Skeletal muscle tissue (tissue), 4 donors: ENCODE results near the gene SLC12A7. TPM values are rescaled to one million over a fixed set of nuclear protein-coding genes. Genes with fewer than 3 reads are reported as not detected.

Source experiments
- H3K27ac ChIP-seq: one replicate; pipeline ENCODE4 v1.7.0; 2013; ENCODE audit warnings: mild to moderate bottlenecking, low read depth, low read length, inconsistent platforms
- H3K27me3 ChIP-seq, 3 donors: one replicate each; pipeline ENCODE4 v1.7.0; 2013; ENCODE audit warnings: low read length in 3 of 3; ENCODE audit not compliant: control insufficient read depth in 3 of 3, insufficient read depth in 3 of 3
- H3K36me3 ChIP-seq, 3 donors: one replicate each; pipeline ENCODE4 v1.7.0; 2013; ENCODE audit warnings: low read length in 3 of 3; ENCODE audit not compliant: control insufficient read depth in 3 of 3, insufficient read depth in 3 of 3
- H3K4me1 ChIP-seq, 3 donors: one replicate each; pipeline ENCODE4 v1.7.0; 2013; ENCODE audit warnings: low read length in 3 of 3, mild to moderate bottlenecking in 3 of 3; ENCODE audit not compliant: control insufficient read depth in 3 of 3, insufficient read depth in 3 of 3
- H3K4me3 ChIP-seq, 3 donors: one replicate each; pipeline ENCODE4 v1.7.0; 2013; ENCODE audit warnings: low read length in 3 of 3
- H3K9ac ChIP-seq, 3 donors: one replicate each; pipeline ENCODE4 v1.7.0; 2013; ENCODE audit warnings: low read length in 3 of 3, mild to moderate bottlenecking in 3 of 3, moderate library complexity in 2 of 3, low read depth in 1 of 3
- H3K9me3 ChIP-seq, 3 donors: one replicate each; pipeline ENCODE4 v1.7.0; 2013; ENCODE audit warnings: low read length in 3 of 3; ENCODE audit not compliant: control insufficient read depth in 3 of 3
- total RNA-seq: library from RNA; depleted of rRNA; stranded (reverse); fragments of >200 nt; gene quantifications from one replicate; pipeline ENCODE4 v1.2.3, GENCODE V29; 2014
- donor health status: Osteomylitis.

Gene SLC12A7
- total RNA-seq, 1 donor from 2014 or later = 5.7 TPM

DNA sequence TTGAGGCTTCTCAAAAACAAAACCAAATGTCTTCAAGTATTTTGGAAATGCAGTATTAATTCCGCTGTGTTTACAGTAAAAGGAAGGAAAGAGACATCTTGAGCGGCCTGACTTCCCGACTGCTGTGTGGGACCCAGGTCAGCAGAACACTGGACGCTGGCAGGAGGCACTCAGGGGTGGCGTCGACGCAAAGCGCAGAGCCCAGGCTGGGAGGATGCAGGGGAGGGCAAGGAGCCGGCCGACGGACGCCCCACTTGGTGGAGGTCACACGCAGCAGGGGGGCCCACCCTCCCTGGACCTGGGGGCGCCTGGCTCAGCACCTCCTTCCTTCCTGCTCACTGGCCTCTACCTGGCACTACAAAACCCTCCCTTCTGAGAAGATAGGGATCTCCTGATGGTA, 19.7 kb downstream of the SLC12A7 start:
- H3K27ac ChIP-seq = no peak overlapping the region
- peaks cover 6 to 18% (median 10%) of the 10 kb centered on the region in 3 donors for H3K36me3 ChIP-seq
- no peaks in the 10 kb centered on the region for H3K9me3 ChIP-seq
- peaks cover 0 to 4% (median 0%) of the 10 kb centered on the region in 3 donors for H3K4me1 ChIP-seq
- no peak overlapping the region for H3K9ac ChIP-seq
- H3K4me3 ChIP-seq = no peak overlapping the region
- peaks cover 0 to 3% (median 0%) of the 10 kb centered on the region in 3 donors for H3K27me3 ChIP-seq

DNA sequence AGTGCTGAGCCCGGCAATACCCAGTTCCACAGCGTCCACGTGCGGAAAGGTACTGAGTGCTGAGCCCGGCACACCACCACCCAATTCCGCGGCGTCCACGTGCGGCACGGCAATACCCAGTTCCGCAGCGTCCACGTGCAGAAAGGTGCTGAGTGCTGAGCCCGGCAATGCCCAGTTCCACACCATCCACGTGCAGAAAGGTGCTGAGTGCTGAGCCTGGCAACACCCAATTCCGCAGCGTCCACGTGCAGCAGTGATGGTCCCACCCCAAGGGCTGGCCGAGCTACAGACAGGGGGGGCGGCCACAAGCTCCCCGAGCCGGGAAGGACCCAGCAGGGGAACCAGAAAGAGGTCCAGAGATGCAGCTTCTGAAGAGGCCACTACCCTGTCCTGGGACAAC, 20.2 kb downstream of the SLC12A7 start:
- H3K27me3 ChIP-seq = peaks cover 0 to 3% (median 0%) of the 10 kb centered on the region in 3 donors
- no peak overlapping the region for H3K9ac ChIP-seq
- H3K36me3 ChIP-seq = peaks cover 9 to 23% (median 9%) of the 10 kb centered on the region in 3 donors
- no peaks in the 10 kb centered on the region for H3K9me3 ChIP-seq
- no peaks in the 10 kb centered on the region for H3K4me1 ChIP-seq
- no peak overlapping the region for H3K27ac ChIP-seq
- H3K4me3 ChIP-seq = no peak overlapping the region

DNA sequence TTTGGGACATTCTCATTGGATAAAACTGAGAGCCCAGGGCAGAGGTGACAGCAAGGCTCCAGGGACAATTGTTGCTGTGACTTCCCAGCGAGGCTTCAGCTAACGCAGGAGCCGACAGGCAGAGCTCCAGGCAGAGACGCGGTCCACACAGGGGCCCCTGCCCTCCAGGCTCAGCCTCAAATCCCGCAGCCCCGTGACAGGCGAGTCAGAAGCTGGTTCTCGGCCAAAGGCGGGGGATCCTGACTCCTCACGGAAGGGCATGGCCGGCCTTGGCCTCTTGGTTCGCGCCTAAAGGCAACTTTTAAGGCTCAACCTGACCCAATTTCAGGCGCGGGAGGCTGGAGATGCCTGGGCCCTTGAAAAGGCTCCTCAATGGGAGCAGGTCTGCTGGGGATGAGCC, 21.3 kb downstream of the SLC12A7 start:
- no peak overlapping the region for H3K9ac ChIP-seq
- H3K4me3 ChIP-seq = no peak overlapping the region
- peaks cover 9 to 28% (median 12%) of the 10 kb centered on the region in 3 donors for H3K36me3 ChIP-seq
- no peak overlapping the region for H3K27ac ChIP-seq
- H3K4me1 ChIP-seq = no peaks in the 10 kb centered on the region
- H3K27me3 ChIP-seq = peaks cover 0 to 3% (median 0%) of the 10 kb centered on the region in 3 donors
- no peaks in the 10 kb centered on the region for H3K9me3 ChIP-seq

DNA sequence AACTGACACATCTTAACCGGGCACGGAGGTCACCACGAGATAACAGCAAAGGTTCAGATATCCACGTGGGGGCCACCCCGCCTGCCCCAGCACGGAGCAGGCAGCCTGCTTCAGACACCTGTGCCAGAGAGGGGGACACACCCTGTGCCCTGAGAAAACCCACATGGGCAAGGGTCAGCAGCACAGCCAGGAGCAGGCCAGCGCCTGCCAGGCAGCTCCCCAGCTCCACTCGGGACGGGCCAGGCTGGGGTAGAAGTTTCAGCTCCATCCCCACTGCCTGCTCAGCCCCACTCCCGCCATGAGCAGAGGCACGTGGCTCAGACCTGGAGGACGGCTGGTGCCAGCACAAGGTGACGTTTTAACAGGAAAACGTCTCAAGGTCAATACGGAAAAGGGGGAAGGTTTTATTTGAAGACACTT, 22.2 kb downstream of the SLC12A7 start:
- no peaks in the 10 kb centered on the region for H3K4me1 ChIP-seq
- no peak overlapping the region for H3K9ac ChIP-seq
- H3K4me3 ChIP-seq = no peak overlapping the region
- H3K27me3 ChIP-seq = no peaks in the 10 kb centered on the region
- H3K9me3 ChIP-seq = no peaks in the 10 kb centered on the region
- no peak overlapping the region for H3K27ac ChIP-seq
- H3K36me3 ChIP-seq = peaks cover 9 to 30% (median 12%) of the 10 kb centered on the region in 3 donors

DNA sequence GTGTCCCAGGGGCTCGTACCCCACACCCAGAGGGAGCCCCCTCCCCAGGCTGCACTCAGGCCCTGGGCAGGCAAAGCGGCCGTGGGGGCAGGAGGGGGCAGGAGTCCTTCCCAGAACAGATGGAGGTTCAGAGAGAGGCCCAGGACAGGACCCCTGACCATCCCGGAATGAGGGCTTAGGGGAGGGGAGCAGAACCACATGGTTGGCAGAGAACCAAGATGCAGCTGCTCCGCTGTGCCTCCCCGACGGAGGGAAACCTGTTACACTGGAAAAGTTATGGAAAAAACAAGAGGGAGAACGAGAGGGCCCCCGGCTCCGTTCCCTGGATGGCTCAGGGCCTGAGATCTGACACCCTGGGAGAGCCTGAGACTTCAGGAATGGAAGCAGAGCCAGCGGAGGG, 22.7 kb downstream of the SLC12A7 start:
- Histone ChIP-seq H3K4me3 (no peak overlapping the region), H3K9ac (no peak overlapping the region), H3K36me3 (peaks cover 9 to 32% (median 12%) of the 10 kb centered on the region in 3 donors), H3K4me1 (no peaks in the 10 kb centered on the region), H3K9me3 (no peaks in the 10 kb centered on the region), H3K27ac (no peak overlapping the region), H3K27me3 (no peaks in the 10 kb centered on the region)

DNA sequence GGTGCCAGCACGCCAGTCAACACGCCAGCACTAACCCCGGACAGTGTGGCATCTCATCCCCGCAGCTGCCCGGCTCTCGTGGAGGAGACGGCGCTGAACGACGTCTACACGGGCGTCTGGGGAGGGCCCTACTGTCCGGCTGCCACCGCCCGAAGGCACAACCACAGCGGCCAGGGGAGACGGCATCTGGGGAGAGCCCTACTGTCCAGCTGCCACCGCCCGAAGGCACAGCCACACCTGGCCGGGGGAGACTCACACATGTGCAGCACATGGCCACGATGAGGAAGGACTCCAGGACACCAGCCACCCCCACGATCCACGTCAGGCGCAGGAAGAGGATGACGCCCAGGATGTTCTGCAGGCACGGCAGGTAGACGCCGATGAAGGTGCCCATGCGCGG, 23.1 kb downstream of the SLC12A7 start:
- Histone ChIP-seq H3K9me3 (no peaks in the 10 kb centered on the region), H3K4me1 (no peaks in the 10 kb centered on the region), H3K9ac (no peak overlapping the region), H3K27ac (no peak overlapping the region), H3K27me3 (no peaks in the 10 kb centered on the region), H3K4me3 (no peak overlapping the region), H3K36me3 (peaks cover 9 to 34% (median 12%) of the 10 kb centered on the region in 3 donors)

DNA sequence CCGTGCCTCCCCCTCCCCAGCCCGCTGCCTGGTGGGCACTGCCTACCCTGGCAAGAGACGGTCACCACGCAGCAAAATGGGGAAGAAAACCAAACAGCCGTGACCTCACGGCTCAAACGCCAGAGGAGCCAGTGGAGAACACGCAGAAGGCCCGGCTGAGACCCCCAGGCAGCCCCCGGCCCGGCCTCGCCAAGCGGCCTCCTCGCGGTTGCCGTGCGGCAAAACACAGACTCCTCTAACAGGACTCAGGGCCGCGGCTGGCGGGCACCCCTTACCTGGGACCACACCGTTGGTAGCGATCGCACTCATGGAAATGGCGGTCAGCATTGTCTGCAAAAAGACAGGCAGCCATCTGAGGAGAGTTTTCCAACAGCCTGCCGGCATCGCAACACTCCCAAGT, 23.8 kb downstream of the SLC12A7 start:
- no peaks in the 10 kb centered on the region for H3K9me3 ChIP-seq
- H3K36me3 ChIP-seq = peaks cover 9 to 36% (median 12%) of the 10 kb centered on the region in 3 donors
- no peak overlapping the region for H3K27ac ChIP-seq
- H3K27me3 ChIP-seq = no peaks in the 10 kb centered on the region
- H3K9ac ChIP-seq = no peak overlapping the region
- no peak overlapping the region for H3K4me3 ChIP-seq
- no peaks in the 10 kb centered on the region for H3K4me1 ChIP-seq

DNA sequence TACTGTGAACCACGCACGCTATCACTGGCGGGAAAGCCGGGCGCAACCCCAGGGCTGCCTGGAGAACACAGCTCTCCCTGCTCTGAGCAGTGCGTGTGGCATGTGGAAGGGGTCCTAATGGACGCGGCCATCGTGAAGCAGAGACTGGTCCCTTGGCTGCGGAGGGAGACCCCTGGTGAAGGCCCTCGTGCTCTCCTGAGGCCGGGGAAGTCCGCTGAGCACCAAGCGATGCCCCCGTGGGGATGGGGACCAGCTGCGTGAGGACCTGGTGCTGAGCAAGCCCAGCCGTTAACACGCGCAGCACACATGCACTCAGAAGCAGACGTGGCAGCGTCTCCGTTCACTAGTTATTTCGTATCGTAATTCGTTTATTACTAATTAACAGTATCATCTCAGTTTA, 24.4 kb downstream of the SLC12A7 start:
- Histone ChIP-seq H3K27ac (no peak overlapping the region), H3K9ac (no peak overlapping the region), H3K4me1 (no peaks in the 10 kb centered on the region), H3K27me3 (no peaks in the 10 kb centered on the region), H3K4me3 (no peak overlapping the region), H3K36me3 (peaks cover 9 to 36% (median 12%) of the 10 kb centered on the region in 3 donors), H3K9me3 (no peaks in the 10 kb centered on the region)

DNA sequence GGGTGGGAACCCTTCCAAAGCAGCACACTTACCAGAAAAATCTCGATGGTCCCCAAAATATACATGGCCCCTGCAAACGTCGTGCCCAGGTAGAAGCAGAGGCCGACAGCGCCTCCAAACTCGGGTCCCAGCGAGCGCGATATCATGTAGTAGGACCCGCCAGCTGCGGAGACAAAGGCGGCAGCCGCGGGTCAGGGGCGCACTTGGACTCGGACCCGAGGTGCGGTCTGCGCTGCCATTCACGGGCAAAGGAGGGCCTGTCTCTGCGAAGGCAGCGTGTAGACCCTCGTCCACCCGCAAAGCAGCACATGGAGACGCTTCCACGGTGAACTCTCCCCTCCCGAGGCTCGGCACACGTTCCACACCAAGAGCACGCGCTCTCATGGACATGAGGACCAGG, 25.0 kb downstream of the SLC12A7 start:
- Histone ChIP-seq H3K4me3 (no peak overlapping the region), H3K9me3 (no peaks in the 10 kb centered on the region), H3K27me3 (no peaks in the 10 kb centered on the region), H3K36me3 (peaks cover 9 to 36% (median 12%) of the 10 kb centered on the region in 3 donors), H3K27ac (no peak overlapping the region), H3K9ac (no peak overlapping the region), H3K4me1 (no peaks in the 10 kb centered on the region)

DNA sequence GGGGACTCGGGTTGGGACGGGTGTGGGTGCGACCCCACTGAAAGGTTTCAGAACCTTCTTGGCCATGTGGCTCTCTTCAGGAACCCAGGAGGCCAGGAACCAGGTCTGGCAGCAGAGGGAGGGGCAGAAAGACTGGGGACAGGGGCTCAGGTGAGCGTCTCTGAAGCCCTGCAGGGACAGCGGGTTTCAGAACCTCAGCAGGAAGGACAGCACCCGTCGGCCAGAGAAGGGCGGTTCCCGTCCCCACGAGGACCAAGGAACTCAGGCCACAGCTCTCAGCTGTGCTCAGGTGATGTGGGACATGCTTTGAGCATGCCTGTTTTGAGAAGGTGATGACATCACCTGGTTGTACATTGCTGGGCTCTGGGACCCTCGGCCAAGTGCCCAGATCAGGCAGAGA, 25.7 kb downstream of the SLC12A7 start:
- H3K4me1 ChIP-seq = no peaks in the 10 kb centered on the region
- H3K4me3 ChIP-seq = no peak overlapping the region
- no peak overlapping the region for H3K9ac ChIP-seq
- no peaks in the 10 kb centered on the region for H3K27me3 ChIP-seq
- no peaks in the 10 kb centered on the region for H3K9me3 ChIP-seq
- H3K36me3 ChIP-seq = peaks cover 9 to 31% (median 12%) of the 10 kb centered on the region in 3 donors
- H3K27ac ChIP-seq = no peak overlapping the region
